ENCODE measurements around the gene PRR3. TPM values are rescaled to one million over a fixed set of nuclear protein-coding genes. Genes with fewer than 3 reads are reported as not detected.
A peak's percentile ranks its signal among the peaks of the same experiment; 100 is the strongest.

The PRR3 gene
- total RNA-seq, 1 experiment from 2014 or later, result 16.5 TPM

DNA sequence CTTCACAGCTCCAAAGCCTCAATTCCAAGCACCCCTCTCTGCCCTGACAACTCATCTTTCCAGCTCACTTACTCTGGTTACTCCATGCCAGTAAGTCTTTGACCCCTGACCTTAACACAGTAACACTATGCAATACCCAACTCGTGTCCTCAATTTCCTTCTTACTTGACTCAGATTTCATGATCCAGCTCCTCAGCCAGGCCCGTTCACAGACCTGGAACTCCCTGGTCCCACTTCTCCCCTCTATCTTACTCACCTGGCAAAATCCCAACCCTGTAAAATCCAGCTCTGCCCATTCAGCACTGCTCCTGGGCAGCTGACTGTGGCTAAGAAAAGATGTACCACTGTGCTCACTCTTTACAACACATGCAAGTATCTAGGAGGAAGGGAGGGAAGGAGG lies 8.7 kb upstream of the PRR3 start:
- intact Hi-C loops (cut with micrococcal nuclease; ENCODE audit: unreplicated experiment), result no loop called here

GRCh38 chr6:30554404-30554803 lies 2.7 kb upstream of the PRR3 start:
- no peaks in the 10 kb centered on the region for H3K9me3 ChIP-seq (ENCODE audit: control insufficient read depth, insufficient read depth, low read depth, low read length)
- BruUV-seq (replicated peaks), result no TSS peak
- ChIA-PET POLR2A (no interaction called here), CTCF (interaction anchor here (1.0 to 1.1 kb wide), 3 partner anchors 9 to 22 kb away, joined by 4 read pairs; no protein-coding TSS in a partner anchor)
- peak overlapping the region in 1 of 2 experiments; percentile 80; a peak in 2 of 4 replicates for H3K4me3 ChIP-seq (ENCODE audit: low read depth in 2 of 2, low read length in 2 of 2)
- ATAC-seq (no peak), DNase-seq (ENCODE audit: low read depth, low spot score) (no peak)
- in situ Hi-C loops (cut with HindIII; ENCODE audit: low pct_unique_long_range_greater_than_20kb, low sequenced_read_pairs) (no loop called here), intact Hi-C loops (cut with micrococcal nuclease; ENCODE audit: unreplicated experiment) (no loop called here)
- no peak overlapping the region; the same call in 1 of the 2 replicates for H3K27ac ChIP-seq (ENCODE audit: low read length)
- H3K4me1 ChIP-seq (ENCODE audit: control insufficient read depth, insufficient read depth, low read length), result peaks cover 9% of the 10 kb centered on the region; the same call in 1 of the 2 replicates
- H3K36me3 ChIP-seq (ENCODE audit: control insufficient read depth, insufficient read depth, low read length), result peaks cover 8% of the 10 kb centered on the region
- no peak for TF ChIP-seq POLR2AphosphoS5 (IDR thresholded peaks at IDR 0.05; ENCODE audit: low read depth, low read length)
- no peak for TF ChIP-seq SIN3A (IDR thresholded peaks at IDR 0.05; ENCODE audit: borderline replicate concordance, insufficient read depth, low read depth, low read length)
- TF ChIP-seq TCF7L2 (IDR thresholded peaks at IDR 0.05; ENCODE audit: low read depth, low read length), result no peak
- TF ChIP-seq, protein P1, sequence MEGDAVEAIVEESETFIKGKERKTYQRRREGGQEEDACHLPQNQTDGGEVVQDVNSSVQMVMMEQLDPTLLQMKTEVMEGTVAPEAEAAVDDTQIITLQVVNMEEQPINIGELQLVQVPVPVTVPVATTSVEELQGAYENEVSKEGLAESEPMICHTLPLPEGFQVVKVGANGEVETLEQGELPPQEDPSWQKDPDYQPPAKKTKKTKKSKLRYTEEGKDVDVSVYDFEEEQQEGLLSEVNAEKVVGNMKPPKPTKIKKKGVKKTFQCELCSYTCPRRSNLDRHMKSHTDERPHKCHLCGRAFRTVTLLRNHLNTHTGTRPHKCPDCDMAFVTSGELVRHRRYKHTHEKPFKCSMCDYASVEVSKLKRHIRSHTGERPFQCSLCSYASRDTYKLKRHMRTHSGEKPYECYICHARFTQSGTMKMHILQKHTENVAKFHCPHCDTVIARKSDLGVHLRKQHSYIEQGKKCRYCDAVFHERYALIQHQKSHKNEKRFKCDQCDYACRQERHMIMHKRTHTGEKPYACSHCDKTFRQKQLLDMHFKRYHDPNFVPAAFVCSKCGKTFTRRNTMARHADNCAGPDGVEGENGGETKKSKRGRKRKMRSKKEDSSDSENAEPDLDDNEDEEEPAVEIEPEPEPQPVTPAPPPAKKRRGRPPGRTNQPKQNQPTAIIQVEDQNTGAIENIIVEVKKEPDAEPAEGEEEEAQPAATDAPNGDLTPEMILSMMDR (IDR thresholded peaks at IDR 0.05), result no peak
- TF ChIP-seq, protein P2, sequence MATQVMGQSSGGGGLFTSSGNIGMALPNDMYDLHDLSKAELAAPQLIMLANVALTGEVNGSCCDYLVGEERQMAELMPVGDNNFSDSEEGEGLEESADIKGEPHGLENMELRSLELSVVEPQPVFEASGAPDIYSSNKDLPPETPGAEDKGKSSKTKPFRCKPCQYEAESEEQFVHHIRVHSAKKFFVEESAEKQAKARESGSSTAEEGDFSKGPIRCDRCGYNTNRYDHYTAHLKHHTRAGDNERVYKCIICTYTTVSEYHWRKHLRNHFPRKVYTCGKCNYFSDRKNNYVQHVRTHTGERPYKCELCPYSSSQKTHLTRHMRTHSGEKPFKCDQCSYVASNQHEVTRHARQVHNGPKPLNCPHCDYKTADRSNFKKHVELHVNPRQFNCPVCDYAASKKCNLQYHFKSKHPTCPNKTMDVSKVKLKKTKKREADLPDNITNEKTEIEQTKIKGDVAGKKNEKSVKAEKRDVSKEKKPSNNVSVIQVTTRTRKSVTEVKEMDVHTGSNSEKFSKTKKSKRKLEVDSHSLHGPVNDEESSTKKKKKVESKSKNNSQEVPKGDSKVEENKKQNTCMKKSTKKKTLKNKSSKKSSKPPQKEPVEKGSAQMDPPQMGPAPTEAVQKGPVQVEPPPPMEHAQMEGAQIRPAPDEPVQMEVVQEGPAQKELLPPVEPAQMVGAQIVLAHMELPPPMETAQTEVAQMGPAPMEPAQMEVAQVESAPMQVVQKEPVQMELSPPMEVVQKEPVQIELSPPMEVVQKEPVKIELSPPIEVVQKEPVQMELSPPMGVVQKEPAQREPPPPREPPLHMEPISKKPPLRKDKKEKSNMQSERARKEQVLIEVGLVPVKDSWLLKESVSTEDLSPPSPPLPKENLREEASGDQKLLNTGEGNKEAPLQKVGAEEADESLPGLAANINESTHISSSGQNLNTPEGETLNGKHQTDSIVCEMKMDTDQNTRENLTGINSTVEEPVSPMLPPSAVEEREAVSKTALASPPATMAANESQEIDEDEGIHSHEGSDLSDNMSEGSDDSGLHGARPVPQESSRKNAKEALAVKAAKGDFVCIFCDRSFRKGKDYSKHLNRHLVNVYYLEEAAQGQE (IDR thresholded peaks at IDR 0.05; ENCODE audit: insufficient read depth in 1 of 2, low read depth in 2 of 2, low read length in 1 of 2), result no peak
- H3K27me3 ChIP-seq (ENCODE audit: control insufficient read depth, insufficient read depth, low read length), result no peaks in the 10 kb centered on the region

More for the DNA sequence above, 8.7 kb upstream of the PRR3 start:
- TF ChIP-seq TCF7L2 (IDR thresholded peaks at IDR 0.05; ENCODE audit: low read depth, low read length) (no peak), POLR2AphosphoS5 (IDR thresholded peaks at IDR 0.05; ENCODE audit: low read depth, low read length) (no peak), SIN3A (IDR thresholded peaks at IDR 0.05; ENCODE audit: borderline replicate concordance, insufficient read depth, low read depth, low read length) (no peak)
- TF ChIP-seq, protein P2 (IDR thresholded peaks at IDR 0.05; ENCODE audit: insufficient read depth in 1 of 2, low read depth in 2 of 2, low read length in 1 of 2), result no peak
- TF ChIP-seq, protein P1 (IDR thresholded peaks at IDR 0.05), result no peak
- ChIA-PET POLR2A (no interaction called here), CTCF (no interaction called here)
- Histone ChIP-seq H3K9me3 (ENCODE audit: control insufficient read depth, insufficient read depth, low read depth, low read length) (no peaks in the 10 kb centered on the region), H3K27ac (ENCODE audit: low read length) (no peak overlapping the region), H3K4me3 (ENCODE audit: low read depth in 2 of 2, low read length in 2 of 2) (no peak overlapping the region), H3K36me3 (ENCODE audit: control insufficient read depth, insufficient read depth, low read length) (peaks cover 2% of the 10 kb centered on the region; the same call in 1 of the 2 replicates), H3K4me1 (ENCODE audit: control insufficient read depth, insufficient read depth, low read length) (no peaks in the 10 kb centered on the region), H3K27me3 (ENCODE audit: control insufficient read depth, insufficient read depth, low read length) (no peaks in the 10 kb centered on the region)
- in situ Hi-C loops (cut with HindIII; ENCODE audit: low pct_unique_long_range_greater_than_20kb, low sequenced_read_pairs), result no loop called here
- ATAC-seq (no peak), DNase-seq (ENCODE audit: low read depth, low spot score) (no peak)
- no TSS peak for BruUV-seq (replicated peaks)

All from Panc1 (cell line).